ENCODE results near the gene ZNF423. TPM values are rescaled to one million over a fixed set of nuclear protein-coding genes. Genes with fewer than 3 reads are reported as not detected.

The ZNF423 gene
- total RNA-seq, 1 experiment from 2014 or later: 43.6 TPM

DNA sequence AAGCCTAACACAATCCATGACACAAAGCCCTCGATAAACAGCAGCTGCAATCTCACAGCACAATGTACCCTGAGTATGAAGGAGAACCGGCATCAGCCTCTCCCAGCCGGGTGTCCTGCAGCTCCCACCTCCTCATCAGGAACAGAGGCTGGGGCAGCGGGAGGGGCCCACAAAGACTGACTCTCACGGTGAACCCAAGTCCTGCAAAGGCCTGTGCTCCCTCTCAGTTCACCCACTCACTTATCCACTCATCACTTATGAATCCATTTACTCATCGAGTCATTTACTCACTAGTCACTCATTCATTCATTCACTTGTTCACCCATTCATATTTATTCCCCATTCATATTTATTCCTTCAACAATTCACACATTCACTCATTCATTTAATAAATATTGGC is 11.6 kb downstream of the ZNF423 start:
- no peak overlapping the region for H3K4me3 ChIP-seq (ENCODE audit: insufficient read depth, low read depth, low read length)
- H3K27me3 ChIP-seq (ENCODE audit: control insufficient read depth, insufficient read depth, low read length): no peaks in the 10 kb centered on the region
- no peaks in the 10 kb centered on the region for H3K36me3 ChIP-seq (replicated peaks; ENCODE audit: control insufficient read depth, insufficient read depth, low read length)
- DNase-seq: peak; percentile 64

DNA sequence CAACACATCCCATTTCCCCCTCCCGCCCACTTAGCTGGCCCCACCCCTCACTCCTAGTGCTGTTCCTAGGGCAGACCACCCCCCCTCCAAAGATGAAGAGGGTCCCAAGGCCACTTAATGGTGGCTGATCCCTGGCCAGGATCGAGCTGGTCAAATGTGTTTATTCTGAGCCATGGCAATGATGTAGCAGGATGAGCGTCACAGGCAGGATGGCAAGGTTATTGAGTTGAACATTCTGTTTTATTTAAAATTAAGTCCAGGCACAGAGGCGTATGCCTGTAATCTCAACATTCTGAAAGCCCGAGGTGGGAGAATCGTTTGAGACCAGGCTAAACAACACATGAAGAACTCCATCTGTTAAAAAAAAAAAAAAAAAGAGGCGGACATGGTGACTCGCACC is 12.2 kb downstream of the ZNF423 start:
- Histone ChIP-seq H3K36me3 (replicated peaks; ENCODE audit: control insufficient read depth, insufficient read depth, low read length) (no peaks in the 10 kb centered on the region), H3K4me3 (ENCODE audit: insufficient read depth, low read depth, low read length) (no peak overlapping the region), H3K27me3 (ENCODE audit: control insufficient read depth, insufficient read depth, low read length) (no peaks in the 10 kb centered on the region)
- peak; percentile 57 for DNase-seq

DNA sequence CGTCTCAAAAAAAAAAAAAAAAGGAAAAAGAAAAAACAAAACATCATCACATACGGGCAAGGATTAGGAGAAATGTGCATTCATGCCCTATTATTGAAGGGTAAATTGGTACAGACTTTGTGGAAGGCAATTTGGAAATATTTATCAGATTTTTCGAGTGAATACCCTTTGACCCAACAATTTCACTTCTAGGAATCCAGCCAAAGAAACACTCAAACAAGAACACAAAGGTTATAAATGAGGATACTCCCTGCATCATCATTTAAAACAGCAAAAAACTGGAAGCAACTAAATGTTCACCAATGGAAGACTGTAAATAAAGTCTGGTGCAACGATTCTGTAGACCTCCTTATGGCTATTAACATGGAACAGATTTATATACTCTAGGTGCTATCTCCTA is 12.9 kb downstream of the ZNF423 start:
- Histone ChIP-seq H3K4me3 (ENCODE audit: insufficient read depth, low read depth, low read length) (no peak overlapping the region), H3K36me3 (replicated peaks; ENCODE audit: control insufficient read depth, insufficient read depth, low read length) (no peaks in the 10 kb centered on the region), H3K27me3 (ENCODE audit: control insufficient read depth, insufficient read depth, low read length) (no peaks in the 10 kb centered on the region)
- DNase-seq: no peak

DNA sequence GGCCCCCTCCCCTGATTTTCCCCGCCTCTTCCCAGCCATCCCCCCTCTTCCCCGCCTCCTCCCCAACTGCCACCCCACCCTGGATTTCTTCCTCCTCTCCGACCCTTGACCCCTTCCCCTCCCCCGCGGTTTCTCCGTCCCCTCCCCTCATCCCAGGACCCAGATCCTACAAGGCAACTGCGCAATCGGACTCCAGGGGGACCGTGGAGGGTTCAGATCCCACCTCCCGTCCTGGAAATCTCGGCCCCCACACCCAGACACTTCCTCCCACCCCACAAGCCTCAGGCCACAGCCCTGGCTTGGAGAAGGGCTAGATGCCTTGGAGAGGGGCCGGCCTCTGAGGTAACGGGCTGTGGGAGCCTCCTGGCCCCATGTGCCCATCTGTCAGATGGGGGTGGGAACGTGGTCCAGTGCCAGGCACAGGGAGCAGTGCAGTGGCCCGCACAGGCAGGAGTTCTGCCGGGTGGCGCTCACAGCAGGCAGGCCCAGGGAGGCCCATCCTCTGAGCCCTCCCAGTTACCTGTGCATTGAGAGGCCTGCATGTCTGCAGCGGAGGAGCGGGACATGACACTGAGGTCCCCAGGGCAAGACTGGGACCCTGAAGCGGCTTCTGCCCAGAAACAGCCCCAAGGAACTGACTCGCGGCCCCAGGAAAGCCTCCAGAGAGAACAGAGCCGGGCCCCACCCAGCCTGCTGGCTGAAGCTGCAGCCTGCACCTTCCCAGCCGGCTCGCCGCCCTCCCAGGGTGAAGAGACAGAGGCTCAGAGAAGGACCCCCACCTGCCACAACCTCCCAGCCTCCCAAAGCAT is 16.7 kb downstream of the ZNF423 start:
- Histone ChIP-seq H3K36me3 (replicated peaks; ENCODE audit: control insufficient read depth, insufficient read depth, low read length) (no peaks in the 10 kb centered on the region), H3K27me3 (ENCODE audit: control insufficient read depth, insufficient read depth, low read length) (no peaks in the 10 kb centered on the region), H3K4me3 (ENCODE audit: insufficient read depth, low read depth, low read length) (peak overlapping the region; percentile 41)
- DNase-seq: peak; percentile 73

DNA sequence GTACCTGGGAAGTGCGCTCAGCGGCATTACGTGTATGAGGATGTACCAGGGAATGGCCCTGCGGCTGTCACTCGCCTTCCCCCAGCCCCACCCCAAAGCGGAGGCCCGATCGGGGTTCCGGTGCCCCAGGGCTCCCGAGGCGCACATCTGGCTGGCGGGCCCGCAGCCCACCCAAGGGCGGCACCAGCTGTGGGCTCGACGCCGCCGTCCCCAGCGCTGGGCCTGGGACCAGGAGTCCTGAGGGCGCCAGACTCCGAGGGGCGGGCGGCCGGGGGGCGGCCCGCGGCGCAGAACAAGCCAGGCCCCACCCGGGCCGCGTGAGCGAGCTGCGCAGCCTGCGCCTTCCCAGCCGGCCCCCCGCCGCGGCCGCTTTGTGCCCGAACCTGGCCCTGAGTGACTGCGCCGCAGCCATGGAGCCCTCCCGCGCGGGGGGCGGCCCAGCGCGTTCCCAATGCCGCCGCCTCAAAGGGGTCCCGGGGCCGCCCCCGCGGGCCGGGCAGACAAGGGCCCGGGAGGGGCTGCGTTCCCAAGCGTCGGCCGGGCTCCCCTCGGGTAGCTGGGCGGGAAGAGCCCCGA is 17.4 kb downstream of the ZNF423 start:
- peak; percentile 90 for DNase-seq
- peak overlapping the region; percentile 41 for H3K4me3 ChIP-seq (ENCODE audit: insufficient read depth, low read depth, low read length)

DNA sequence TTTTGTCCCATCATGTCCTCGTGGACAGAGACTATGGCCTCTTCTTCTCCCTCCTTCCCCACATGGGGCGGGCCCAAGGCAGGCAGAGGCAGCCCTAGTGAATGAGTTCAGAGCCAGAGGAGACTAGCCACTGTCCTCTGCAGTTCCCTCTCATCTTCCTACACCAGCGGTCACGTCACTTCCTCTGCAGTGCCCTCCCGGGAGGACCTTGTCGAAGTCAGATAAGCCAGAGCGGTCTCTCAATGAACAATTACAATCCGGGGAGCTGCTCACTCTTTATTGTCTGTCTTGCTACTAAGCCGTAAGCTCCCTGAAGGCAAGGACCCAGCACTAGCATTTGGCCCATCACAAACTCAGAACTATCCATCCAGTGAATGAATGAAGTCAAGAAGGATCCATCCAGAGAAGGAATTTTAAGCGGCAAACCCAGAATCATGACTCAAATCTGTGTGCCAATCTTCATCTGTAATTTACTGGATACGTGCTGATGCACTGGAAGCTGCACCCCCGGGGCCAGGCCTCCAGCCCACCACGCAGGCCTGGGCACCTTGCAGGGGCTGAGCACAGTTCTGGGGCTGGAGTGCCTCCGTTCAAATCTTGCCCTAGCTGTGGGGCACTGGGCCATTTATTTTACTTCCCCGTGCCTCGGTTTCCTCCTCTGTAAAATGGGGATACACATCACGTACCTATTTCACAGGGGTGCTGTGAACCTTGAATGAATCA is 18.1 kb downstream of the ZNF423 start:
- Histone ChIP-seq H3K27me3 (ENCODE audit: control insufficient read depth, insufficient read depth, low read length) (no peaks in the 10 kb centered on the region), H3K4me3 (ENCODE audit: insufficient read depth, low read depth, low read length) (peak overlapping the region; percentile 41)
- DNase-seq: peak; percentile 57

More for the DNA sequence above, 17.4 kb downstream of the ZNF423 start:
- H3K36me3 ChIP-seq (replicated peaks; ENCODE audit: control insufficient read depth, insufficient read depth, low read length): no peaks in the 10 kb centered on the region
- H3K27me3 ChIP-seq (ENCODE audit: control insufficient read depth, insufficient read depth, low read length): no peaks in the 10 kb centered on the region

DNA sequence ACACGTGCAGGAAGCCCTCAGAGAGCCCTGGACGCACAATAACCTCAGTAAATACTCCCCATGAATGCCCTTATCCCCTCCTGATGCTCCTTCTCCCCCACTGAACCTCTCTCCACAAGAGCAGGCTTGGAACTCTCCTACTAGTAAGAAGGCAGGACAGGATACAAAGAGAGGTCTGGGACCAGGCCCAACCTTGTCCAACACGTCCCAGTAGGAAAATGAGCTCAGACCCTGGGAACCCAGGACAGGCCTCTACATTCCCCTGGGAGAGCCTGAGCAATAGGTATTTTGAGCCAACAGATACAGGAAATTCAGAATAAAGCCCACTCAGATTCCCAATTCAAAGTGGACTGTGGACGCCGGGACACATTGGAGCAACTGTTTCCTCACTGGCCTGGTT is 19.2 kb downstream of the ZNF423 start:
- no peaks in the 10 kb centered on the region for H3K36me3 ChIP-seq (replicated peaks; ENCODE audit: control insufficient read depth, insufficient read depth, low read length)
- no peaks in the 10 kb centered on the region for H3K27me3 ChIP-seq (ENCODE audit: control insufficient read depth, insufficient read depth, low read length)
- H3K4me3 ChIP-seq (ENCODE audit: insufficient read depth, low read depth, low read length): no peak overlapping the region
- DNase-seq: peak; percentile 36

More for the DNA sequence above, 18.1 kb downstream of the ZNF423 start:
- H3K36me3 ChIP-seq (replicated peaks; ENCODE audit: control insufficient read depth, insufficient read depth, low read length): no peaks in the 10 kb centered on the region

DNA sequence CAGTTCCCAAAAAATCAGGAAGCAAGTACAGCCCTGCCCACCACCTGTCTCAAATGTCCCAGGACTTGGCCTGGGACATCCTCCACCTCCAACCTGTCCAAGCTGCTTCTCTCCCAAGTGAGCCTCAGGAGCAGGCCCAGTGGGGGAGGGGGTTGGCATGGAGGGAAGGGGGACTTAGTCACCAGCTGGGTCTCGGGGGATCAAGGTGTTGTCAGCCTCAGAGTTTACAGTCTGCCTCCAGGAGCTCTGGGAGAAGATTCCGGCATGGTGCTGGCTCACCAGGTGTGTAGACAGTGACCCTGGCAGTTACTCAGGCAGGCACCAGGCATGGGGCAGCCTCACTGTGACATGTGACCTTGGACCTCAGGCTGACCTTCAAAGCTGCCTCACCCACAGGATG is 19.7 kb downstream of the ZNF423 start:
- Histone ChIP-seq H3K27me3 (ENCODE audit: control insufficient read depth, insufficient read depth, low read length) (no peaks in the 10 kb centered on the region), H3K4me3 (ENCODE audit: insufficient read depth, low read depth, low read length) (no peak overlapping the region), H3K36me3 (replicated peaks; ENCODE audit: control insufficient read depth, insufficient read depth, low read length) (no peaks in the 10 kb centered on the region)
- DNase-seq: peak; percentile 54

DNA sequence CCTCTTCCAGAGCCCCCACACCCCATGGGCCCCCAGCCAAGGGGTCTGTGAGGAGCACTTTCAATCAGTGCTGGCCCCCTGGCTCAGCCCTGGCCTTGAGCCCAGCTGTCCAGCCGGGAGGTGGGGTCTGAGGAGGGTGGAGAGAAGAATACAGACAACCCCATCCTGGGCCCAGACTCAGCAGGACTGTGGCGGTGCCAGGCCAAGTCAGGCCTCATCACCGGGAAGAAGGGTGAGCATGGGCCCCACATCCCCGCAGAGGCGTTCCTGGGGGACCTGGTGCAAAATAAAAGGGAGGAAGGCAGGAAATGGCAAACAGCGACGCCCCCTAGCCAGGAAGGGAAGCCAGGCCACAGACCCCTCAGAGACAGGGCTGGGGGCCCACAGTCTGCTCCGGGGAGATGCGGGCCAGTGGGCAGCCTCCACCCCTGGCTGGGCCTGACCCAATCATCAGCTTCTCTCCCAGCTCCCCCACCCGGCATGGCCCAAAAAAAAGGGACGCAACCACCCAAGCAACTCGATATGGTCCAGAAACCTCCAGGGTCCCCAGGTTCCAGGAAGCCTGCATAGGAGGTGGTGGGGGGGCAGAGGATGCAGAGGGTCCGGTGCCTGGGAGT is 20.6 kb downstream of the ZNF423 start:
- DNase-seq: peak; percentile 76
- Histone ChIP-seq H3K4me3 (ENCODE audit: insufficient read depth, low read depth, low read length) (no peak overlapping the region), H3K27me3 (ENCODE audit: control insufficient read depth, insufficient read depth, low read length) (no peaks in the 10 kb centered on the region), H3K36me3 (replicated peaks; ENCODE audit: control insufficient read depth, insufficient read depth, low read length) (no peaks in the 10 kb centered on the region; the same call in 1 of the 2 replicates)

DNA sequence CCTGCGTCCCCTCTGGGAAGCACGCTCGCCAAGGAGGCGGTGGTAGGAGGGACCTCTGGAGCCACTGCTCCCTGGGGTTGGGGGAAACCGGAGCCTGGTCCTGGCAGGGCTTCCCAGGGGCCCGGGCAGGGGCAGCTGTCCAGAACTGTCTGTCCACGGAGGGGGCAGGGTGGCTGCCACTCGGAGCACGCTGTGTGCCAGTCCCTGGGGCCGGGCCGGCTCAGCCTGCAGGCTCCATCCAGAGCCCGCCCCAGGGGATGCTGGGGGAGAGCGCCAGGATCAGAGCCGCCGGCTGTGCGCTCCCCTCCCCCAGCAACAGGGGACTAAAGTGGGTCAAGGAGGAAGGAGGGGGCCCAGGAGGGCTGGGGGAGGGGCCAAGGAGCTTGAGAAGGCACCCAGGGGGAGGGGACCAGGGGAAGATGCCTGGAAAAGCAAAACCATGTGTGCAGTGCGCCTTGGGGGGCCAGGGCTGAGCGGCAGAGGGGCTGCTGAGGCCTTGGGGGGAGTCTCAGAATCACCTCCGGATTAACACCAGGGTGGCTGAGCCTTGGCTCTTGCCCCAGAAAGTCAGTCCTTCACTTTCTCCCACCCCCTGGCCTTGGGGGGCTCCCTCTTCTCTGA is 21.3 kb downstream of the ZNF423 start:
- DNase-seq: peak; percentile 91
- no peak overlapping the region for H3K4me3 ChIP-seq (ENCODE audit: insufficient read depth, low read depth, low read length)
- H3K36me3 ChIP-seq (replicated peaks; ENCODE audit: control insufficient read depth, insufficient read depth, low read length): no peaks in the 10 kb centered on the region; the same call in 1 of the 2 replicates
- no peaks in the 10 kb centered on the region for H3K27me3 ChIP-seq (ENCODE audit: control insufficient read depth, insufficient read depth, low read length)

DNA sequence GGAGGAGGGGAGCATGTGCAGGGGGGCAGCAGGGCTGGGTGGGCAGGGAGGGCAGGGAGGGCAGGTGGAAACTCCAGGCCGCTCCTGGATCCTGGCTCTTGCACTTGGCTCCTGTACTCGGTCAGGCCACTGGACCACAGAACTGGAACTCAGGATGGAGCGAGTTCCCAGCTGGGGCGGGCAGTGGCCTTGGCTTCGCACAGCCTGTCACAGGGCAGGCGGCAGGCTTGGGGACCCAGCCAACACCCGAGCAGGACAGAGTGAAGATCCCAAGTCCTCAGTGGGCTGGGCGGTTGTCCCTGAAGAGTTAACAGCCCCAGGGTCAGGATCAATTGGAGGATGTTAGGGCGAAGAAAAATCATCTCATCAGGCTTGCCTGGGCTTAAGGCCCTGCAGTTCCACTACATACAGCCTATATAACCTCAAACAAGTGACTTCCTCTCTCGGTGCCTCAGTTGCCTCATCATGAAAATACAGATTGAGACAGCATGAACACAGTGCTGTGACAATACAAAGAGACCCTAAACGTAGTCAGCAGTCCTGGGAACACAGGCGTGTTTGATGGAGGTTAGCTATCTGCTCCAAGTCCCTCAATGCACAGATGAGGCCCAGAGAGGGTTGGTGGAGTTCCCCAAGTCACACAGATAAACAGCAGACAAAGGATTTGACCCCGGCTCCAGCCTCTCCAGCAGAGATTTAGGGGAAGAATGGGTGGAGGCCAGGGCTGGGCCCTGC is 21.9 kb downstream of the ZNF423 start:
- no peak overlapping the region for H3K4me3 ChIP-seq (ENCODE audit: insufficient read depth, low read depth, low read length)
- peak; percentile 66 for DNase-seq
- no peaks in the 10 kb centered on the region for H3K27me3 ChIP-seq (ENCODE audit: control insufficient read depth, insufficient read depth, low read length)

DNA sequence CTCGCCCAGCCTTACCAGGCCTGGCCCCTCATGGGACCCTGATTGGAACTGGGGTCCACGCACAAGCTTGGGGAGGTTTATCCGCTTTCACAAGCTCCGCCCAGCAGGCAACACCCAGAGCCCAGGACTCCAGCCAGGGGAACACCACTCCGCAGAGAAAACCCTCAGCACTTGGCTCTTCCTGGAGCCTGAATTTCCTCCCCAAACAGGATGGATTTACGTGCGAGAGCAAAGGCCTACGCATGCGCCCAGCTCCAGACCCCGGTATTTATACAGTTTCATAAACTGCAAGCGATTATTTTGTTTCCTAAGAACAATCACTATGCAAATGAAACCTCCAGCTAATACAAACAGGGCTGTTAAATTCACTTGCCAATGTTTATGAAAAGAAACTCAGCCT is 22.8 kb downstream of the ZNF423 start:
- peak; percentile 67 for DNase-seq
- no peaks in the 10 kb centered on the region; the same call in 1 of the 2 replicates for H3K36me3 ChIP-seq (replicated peaks; ENCODE audit: control insufficient read depth, insufficient read depth, low read length)
- H3K4me3 ChIP-seq (ENCODE audit: insufficient read depth, low read depth, low read length): no peak overlapping the region

More for the DNA sequence above, 21.9 kb downstream of the ZNF423 start:
- H3K36me3 ChIP-seq (replicated peaks; ENCODE audit: control insufficient read depth, insufficient read depth, low read length): no peaks in the 10 kb centered on the region; the same call in 1 of the 2 replicates

DNA sequence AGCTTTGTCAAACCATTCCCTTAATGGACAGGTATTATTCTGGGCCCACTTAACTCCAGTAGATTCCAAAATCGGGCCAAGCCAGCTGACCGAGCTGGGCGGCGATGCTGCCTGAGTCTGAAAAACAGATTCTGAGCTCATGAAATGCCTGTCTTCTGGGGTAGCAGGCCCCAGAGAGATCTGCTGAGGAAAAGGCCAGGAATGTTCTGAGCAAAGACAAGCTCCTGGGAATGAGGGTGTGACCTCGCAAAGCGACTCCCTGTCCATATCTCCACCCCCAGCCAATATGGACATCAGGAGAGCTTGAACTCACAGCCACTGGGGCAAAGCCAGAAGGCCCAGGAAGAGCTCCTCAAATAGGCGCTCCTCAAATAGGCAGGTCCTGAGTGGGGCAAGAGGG is 23.7 kb downstream of the ZNF423 start:
- Histone ChIP-seq H3K36me3 (replicated peaks; ENCODE audit: control insufficient read depth, insufficient read depth, low read length) (no peaks in the 10 kb centered on the region; the same call in 1 of the 2 replicates), H3K4me3 (ENCODE audit: insufficient read depth, low read depth, low read length) (no peak overlapping the region), H3K27me3 (ENCODE audit: control insufficient read depth, insufficient read depth, low read length) (no peaks in the 10 kb centered on the region)
- DNase-seq: no peak

More for the DNA sequence above, 22.8 kb downstream of the ZNF423 start:
- no peaks in the 10 kb centered on the region for H3K27me3 ChIP-seq (ENCODE audit: control insufficient read depth, insufficient read depth, low read length)

Measured in H7 (cell line).